A673 (cell line): Measurements from ENCODE around the gene CEP192. TPM values are rescaled to one million over a fixed set of nuclear protein-coding genes. Genes with fewer than 3 reads are reported as not detected.

Experiments
- BruUV-seq: library from RNA; stranded (reverse); fragments of 400-500 nt; replicated peaks from 2 replicates; lab custom pipeline; 2021; lab: Mats Ljungman, UMichigan
- CTCF ChIA-PET: fragments of 300-600 bp; sonication (Branson Sonifier 250); formaldehyde crosslinking; loops from one replicate; lab custom pipeline; 2022; ENCODE audit warnings: antibody characterized with exemption; lab: Charles Lee
- POLR2A ChIA-PET: fragments of 300-600 bp; sonication (Branson Sonifier 250); formaldehyde crosslinking; loops from one replicate; lab custom pipeline; 2022; ENCODE audit warnings: antibody characterized with exemption; ENCODE audit not compliant: low non-redundant PET; lab: Charles Lee
- DNase-seq: peaks from one replicate; pipeline ENCODE4 v3.0.0-alpha.2; 2015; ENCODE audit warnings: low spot score
- H3K27ac ChIP-seq: fragments of 200-600 bp; sonication (generic); 2 replicates; pipeline ENCODE4 v1.5.1; 2016; ENCODE audit warnings: mixed run types, low read depth, mild to moderate bottlenecking, mixed read lengths, antibody characterized with exemption, low read length; ENCODE audit not compliant: poor library complexity, severe bottlenecking
- H3K27me3 ChIP-seq: fragments of 200-600 bp; sonication (generic); replicated peaks from 2 replicates; pipeline ENCODE4 v1.6.1; 2017; ENCODE audit warnings: mixed run types, low read depth, mild to moderate bottlenecking, mixed read lengths, antibody characterized with exemption, low read length; ENCODE audit not compliant: insufficient read depth, poor library complexity
- H3K36me3 ChIP-seq: fragments of 200-600 bp; sonication (generic); 2 replicates; pipeline ENCODE4 v1.6.1; 2016; ENCODE audit warnings: mixed run types, mild to moderate bottlenecking, mixed read lengths, antibody characterized with exemption, low read length; ENCODE audit not compliant: insufficient read depth, poor library complexity, severe bottlenecking
- H3K4me1 ChIP-seq: fragments of 200-600 bp; sonication (generic); 2 replicates; pipeline ENCODE4 v1.6.1; 2017; ENCODE audit warnings: mixed run types, mild to moderate bottlenecking, mixed read lengths, antibody characterized with exemption, low read length; ENCODE audit not compliant: insufficient read depth, poor library complexity, severe bottlenecking
- H3K4me3 ChIP-seq: fragments of 200-600 bp; sonication (generic); 2 replicates; pipeline ENCODE4 v1.5.1; 2016; ENCODE audit warnings: low read depth, mixed run types, mild to moderate bottlenecking, mixed read lengths, low read length; ENCODE audit not compliant: poor library complexity, severe bottlenecking
- H3K9me3 ChIP-seq: fragments of 200-600 bp; sonication (generic); 2 replicates; pipeline ENCODE4 v1.6.1; 2016; ENCODE audit warnings: mixed run types, low read depth, mild to moderate bottlenecking, mixed read lengths, antibody characterized with exemption, low read length; ENCODE audit not compliant: poor library complexity, severe bottlenecking
- EZH2 ChIP-seq: fragments of 200-600 bp; sonication (generic); IDR thresholded peaks from 2 replicates; pipeline ENCODE4 v1.6.1; 2017; ENCODE audit warnings: borderline replicate concordance, low read depth, mild to moderate bottlenecking, mixed read lengths, antibody characterized with exemption, low read length; ENCODE audit not compliant: poor library complexity, severe bottlenecking
- intact Hi-C: fragments of 100-400 bp; cut with micrococcal nuclease; formaldehyde crosslinking; loops from one replicate; pipeline ENCODE4 v1.10.0; 2022; ENCODE audit not compliant: unreplicated experiment
- total RNA-seq: library from RNA; stranded (reverse); gene quantifications from 2 replicates; pipeline ENCODE4 v1.2.3, GENCODE V29; 2021
- TF ChIP-seq, protein P1 (sequence below): fragments of 300-800, 200-600 bp; sonication (generic); conservative IDR thresholded peaks from 2 replicates; pipeline ENCODE4 v1.5.1; 2017; ENCODE audit warnings: low read depth, mild to moderate bottlenecking, antibody characterized with exemption, low read length, moderate library complexity, mixed read lengths

Gene CEP192
- total RNA-seq, 1 experiment from 2014 or later = 46.4 TPM

DNA sequence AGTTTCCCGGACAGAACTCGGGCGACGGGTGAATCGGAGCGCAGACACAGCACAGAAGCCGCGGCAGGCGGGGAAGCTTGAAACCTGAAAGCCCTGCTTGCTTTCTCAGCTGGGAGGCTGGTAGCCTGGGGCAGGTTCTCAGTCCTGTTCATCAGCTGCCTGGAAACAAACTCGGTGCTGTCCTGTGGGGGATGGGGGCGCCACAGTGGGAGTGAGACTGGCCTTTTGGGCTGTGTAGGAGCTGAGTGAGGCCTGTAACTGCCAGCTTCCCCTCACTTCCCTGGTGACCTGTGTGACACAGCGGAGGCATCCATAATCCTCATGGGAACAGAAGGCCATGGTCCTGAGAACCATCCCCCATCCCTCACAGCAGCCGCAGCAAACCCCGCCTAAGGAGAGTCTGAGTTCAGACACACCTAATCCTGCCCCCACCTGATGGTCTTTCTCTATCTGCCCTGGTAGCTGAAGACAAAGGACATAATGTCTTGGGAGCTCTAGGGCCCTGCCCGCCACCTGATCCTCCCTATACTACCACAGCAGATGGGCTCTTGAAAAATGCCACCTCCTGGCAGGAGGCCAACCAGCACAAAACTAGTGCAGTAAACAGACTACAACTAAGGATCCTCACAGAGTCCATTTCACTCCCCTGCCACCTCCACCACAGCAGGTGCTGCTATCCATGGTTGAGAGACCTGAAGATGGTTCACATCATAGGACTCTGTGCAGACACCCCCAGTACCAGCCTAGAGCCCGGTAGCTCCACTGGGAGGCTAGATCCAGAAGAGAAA, 174.7 kb downstream of the CEP192 start:
- intact Hi-C loops = no loop called here
- Histone ChIP-seq H3K4me3 (no peak overlapping the region), H3K27me3 (peaks cover 3% of the 10 kb centered on the region), H3K36me3 (no peaks in the 10 kb centered on the region), H3K27ac (no peak overlapping the region), H3K4me1 (no peaks in the 10 kb centered on the region), H3K9me3 (no peaks in the 10 kb centered on the region)
- no peak for TF ChIP-seq EZH2
- TF ChIP-seq, protein P1, sequence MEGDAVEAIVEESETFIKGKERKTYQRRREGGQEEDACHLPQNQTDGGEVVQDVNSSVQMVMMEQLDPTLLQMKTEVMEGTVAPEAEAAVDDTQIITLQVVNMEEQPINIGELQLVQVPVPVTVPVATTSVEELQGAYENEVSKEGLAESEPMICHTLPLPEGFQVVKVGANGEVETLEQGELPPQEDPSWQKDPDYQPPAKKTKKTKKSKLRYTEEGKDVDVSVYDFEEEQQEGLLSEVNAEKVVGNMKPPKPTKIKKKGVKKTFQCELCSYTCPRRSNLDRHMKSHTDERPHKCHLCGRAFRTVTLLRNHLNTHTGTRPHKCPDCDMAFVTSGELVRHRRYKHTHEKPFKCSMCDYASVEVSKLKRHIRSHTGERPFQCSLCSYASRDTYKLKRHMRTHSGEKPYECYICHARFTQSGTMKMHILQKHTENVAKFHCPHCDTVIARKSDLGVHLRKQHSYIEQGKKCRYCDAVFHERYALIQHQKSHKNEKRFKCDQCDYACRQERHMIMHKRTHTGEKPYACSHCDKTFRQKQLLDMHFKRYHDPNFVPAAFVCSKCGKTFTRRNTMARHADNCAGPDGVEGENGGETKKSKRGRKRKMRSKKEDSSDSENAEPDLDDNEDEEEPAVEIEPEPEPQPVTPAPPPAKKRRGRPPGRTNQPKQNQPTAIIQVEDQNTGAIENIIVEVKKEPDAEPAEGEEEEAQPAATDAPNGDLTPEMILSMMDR = no peak
- BruUV-seq = no TSS peak
- DNase-seq = no peak
- ChIA-PET CTCF (no interaction called here), POLR2A (no interaction called here)

DNA sequence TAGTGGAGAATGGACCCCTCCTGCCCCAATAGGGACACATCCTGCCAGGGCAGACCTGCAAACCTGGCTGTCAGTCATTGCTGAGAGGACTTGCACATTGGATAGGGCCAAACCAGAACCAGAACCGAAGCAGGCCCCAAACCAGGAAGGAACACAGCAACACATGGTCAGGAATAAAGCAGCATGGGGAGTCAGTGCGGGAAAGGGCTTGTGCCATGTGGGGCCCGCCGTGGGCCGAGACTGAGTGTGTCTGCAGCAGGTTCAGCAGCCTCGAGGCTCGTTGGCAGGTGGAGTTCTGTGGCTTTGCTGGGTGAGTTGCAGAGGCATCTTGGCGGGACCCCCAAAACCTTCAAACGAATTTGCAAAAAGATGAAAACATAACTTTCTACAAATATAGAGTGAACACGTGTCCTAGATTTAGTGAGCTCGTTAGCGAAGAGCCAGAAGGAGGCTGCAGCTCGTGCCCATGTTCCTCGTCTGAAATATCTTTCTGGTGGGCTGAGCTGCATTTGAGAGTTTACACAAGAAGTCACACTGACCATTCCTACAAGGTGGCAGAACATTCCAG, 182.5 kb downstream of the CEP192 start:
- BruUV-seq = no TSS peak
- DNase-seq = no peak
- no peak overlapping the region for H3K4me3 ChIP-seq
- no peaks in the 10 kb centered on the region for H3K36me3 ChIP-seq
- intact Hi-C loops = no loop called here
- ChIA-PET CTCF (no interaction called here), POLR2A (no interaction called here)
- no peaks in the 10 kb centered on the region for H3K4me1 ChIP-seq
- H3K27me3 ChIP-seq = no peaks in the 10 kb centered on the region
- H3K9me3 ChIP-seq = no peaks in the 10 kb centered on the region
- no peak overlapping the region for H3K27ac ChIP-seq
- TF ChIP-seq, protein P1 = no peak
- no peak for TF ChIP-seq EZH2

Other genes with a start within 250 kb of the CEP192 start
- 35.8 and 44.7 TPM in 2 replicates for gene PTPN2, start 107.1 kb upstream of the CEP192 start, total RNA-seq
- gene SEH1L, start 43.4 kb upstream of the CEP192 start, total RNA-seq = 104 and 105 TPM in 2 replicates
- gene LDLRAD4, start 227.4 kb downstream of the CEP192 start, total RNA-seq = 3.6 and 5.5 TPM in 2 replicates